ENCODE results near the gene OR10G2.
"Not testable (repeated sequence)": the region's sequence is repeated elsewhere in the genome, so short reads cannot be mapped to it uniquely, and the experiment has no call there.

OR10G2 gene

GRCh38 chr14:21634840-21635239, at the start of gene OR10G2:
TSS of gene OR10G2 (minus strand) at chr14:21634940. CDS start at chr14:21634842, 98 bp downstream.
- no peak for DNase-seq (ENCODE audit: low spot score)

GRCh38 chr14:21680072-21680471, 45.3 kb upstream of the OR10G2 start:
- DNase-seq (ENCODE audit: low spot score) = peak; percentile 3

- DNase-seq (ENCODE audit: low spot score) = no peak
Observed at GRCh38 chr14:21675566-21675965, 40.8 kb upstream of the OR10G2 start.

- DNase-seq (ENCODE audit: low spot score) = no peak
Observed at GRCh38 chr14:21673718-21674117, 39.0 kb upstream of the OR10G2 start, which contains the start of gene OR4E1. TSS of gene OR4E1 (minus strand) at chr14:21673818. CDS start at chr14:21670935, 2,883 bp downstream.

- DNase-seq (ENCODE audit: low spot score) = no peak
Observed at GRCh38 chr14:21672116-21672515, 37.4 kb upstream of the OR10G2 start.

GRCh38 chr14:21671371-21671770, 36.6 kb upstream of the OR10G2 start:
- DNase-seq (ENCODE audit: low spot score) = no peak

GRCh38 chr14:21669284-21669683, 34.5 kb upstream of the OR10G2 start:
- no peak for DNase-seq (ENCODE audit: low spot score)

- peak; percentile 14 for DNase-seq (ENCODE audit: low spot score)
Observed at GRCh38 chr14:21668377-21668776, 33.6 kb upstream of the OR10G2 start.

GRCh38 chr14:21656980-21657379, 22.2 kb upstream of the OR10G2 start:
- DNase-seq (ENCODE audit: low spot score) = no peak

- DNase-seq (ENCODE audit: low spot score) = no peak
Observed at GRCh38 chr14:21654215-21654614, 19.5 kb upstream of the OR10G2 start.

GRCh38 chr14:21653331-21653885, 18.7 kb upstream of the OR10G2 start, which contains the start of gene OR4E2:
TSS of gene OR4E2 (plus strand) at chr14:21653835. CDS start at chr14:21665083, 11,248 bp downstream.
- DNase-seq (ENCODE audit: low spot score) = no peak

GRCh38 chr14:21652209-21652808, 17.6 kb upstream of the OR10G2 start:
- no peak for DNase-seq (ENCODE audit: low spot score)

- no peak for DNase-seq (ENCODE audit: low spot score)
Observed at GRCh38 chr14:21647380-21647779, 12.6 kb upstream of the OR10G2 start.

GRCh38 chr14:21643407-21643806, 8.7 kb upstream of the OR10G2 start:
- DNase-seq (ENCODE audit: low spot score) = no peak

- DNase-seq (ENCODE audit: low spot score) = no peak
Observed at GRCh38 chr14:21642683-21643082, 7.9 kb upstream of the OR10G2 start.

- no peak for DNase-seq (ENCODE audit: low spot score)
Observed at GRCh38 chr14:21631084-21631483, 3.7 kb downstream of the OR10G2 start.

GRCh38 chr14:21630503-21630902, 4.2 kb downstream of the OR10G2 start:
- not testable (repeated sequence) for DNase-seq (ENCODE audit: low spot score)

- DNase-seq (ENCODE audit: low spot score) = no peak
Observed at GRCh38 chr14:21626491-21627230, 8.1 kb downstream of the OR10G2 start.

- DNase-seq (ENCODE audit: low spot score) = no peak
Observed at GRCh38 chr14:21617614-21618013, 17.1 kb downstream of the OR10G2 start.

GRCh38 chr14:21614240-21614639, 20.5 kb downstream of the OR10G2 start:
- no peak for DNase-seq (ENCODE audit: low spot score)

GRCh38 chr14:21612324-21612723, 22.4 kb downstream of the OR10G2 start:
- DNase-seq (ENCODE audit: low spot score) = no peak

GRCh38 chr14:21602181-21602580, 32.6 kb downstream of the OR10G2 start:
- DNase-seq (ENCODE audit: low spot score) = not testable (repeated sequence)

- no peak for DNase-seq (ENCODE audit: low spot score)
Observed at GRCh38 chr14:21589317-21589716, 45.4 kb downstream of the OR10G2 start.
